Neuronal stem cell (in vitro differentiated cells): ENCODE data around the gene SNX30.
A peak's percentile ranks its signal among the peaks of the same experiment; 100 is the strongest.

Experiments
- DNase-seq: peaks from one replicate; pipeline ENCODE4 v3.0.0-alpha.2; 2013; ENCODE audit warnings: low spot score
- H2AFZ ChIP-seq: one replicate; pipeline ENCODE4 v1.6.1; 2013; ENCODE audit warnings: mild to moderate bottlenecking, low read length, inconsistent platforms
- H2AK5ac ChIP-seq: 2 replicates; pipeline ENCODE4 v1.6.1; 2013; ENCODE audit warnings: low read depth, mild to moderate bottlenecking, inconsistent platforms, low read length, moderate library complexity, mixed read lengths
- H2BK120ac ChIP-seq: 2 replicates; pipeline ENCODE4 v1.6.1; 2013; ENCODE audit warnings: low read depth, mild to moderate bottlenecking, inconsistent platforms, low read length, moderate library complexity, mixed read lengths
- H2BK12ac ChIP-seq: one replicate; pipeline ENCODE4 v1.6.1; 2013; ENCODE audit warnings: low read length, inconsistent platforms
- H2BK15ac ChIP-seq: 2 replicates; pipeline ENCODE4 v1.6.1; 2013; ENCODE audit warnings: mild to moderate bottlenecking, low read length, inconsistent platforms, mixed read lengths
- H2BK5ac ChIP-seq: one replicate; pipeline ENCODE4 v1.6.1; 2013; ENCODE audit warnings: inconsistent platforms, mild to moderate bottlenecking, low read length, moderate library complexity
- H3K14ac ChIP-seq: one replicate; pipeline ENCODE4 v1.6.1; 2013; ENCODE audit warnings: low read length, inconsistent platforms
- H3K18ac ChIP-seq: 2 replicates; pipeline ENCODE4 v1.6.1; 2013; ENCODE audit warnings: low read length, inconsistent platforms
- H3K23ac ChIP-seq: 2 replicates; pipeline ENCODE4 v1.6.1; 2013; ENCODE audit warnings: low read depth, mild to moderate bottlenecking, mixed read lengths, low read length, inconsistent platforms; ENCODE audit not compliant: poor library complexity
- H3K27ac ChIP-seq: replicated peaks from 3 replicates; pipeline ENCODE4 v1.5.1; 2013; ENCODE audit warnings: low read length, inconsistent platforms
- H3K27me3 ChIP-seq, 3 experiments: 2 replicates each; pipeline ENCODE4 v1.6.1; 2013; ENCODE audit warnings: low read length in 3 of 3, mild to moderate bottlenecking in 2 of 3, inconsistent platforms in 1 of 3, low read depth in 1 of 3, mixed read lengths in 1 of 3, moderate library complexity in 1 of 3; ENCODE audit not compliant: control insufficient read depth in 3 of 3, insufficient read depth in 3 of 3
- H3K36me3 ChIP-seq, 2 donors: replicated peaks in 1 of 2; 2 replicates each; pipeline ENCODE4 v1.6.1; 2013; ENCODE audit warnings: low read length in 2 of 2; ENCODE audit not compliant: control insufficient read depth in 2 of 2, insufficient read depth in 2 of 2
- H3K4ac ChIP-seq: 2 replicates; pipeline ENCODE4 v1.6.1; 2013; ENCODE audit warnings: inconsistent platforms, mild to moderate bottlenecking, low read length, moderate library complexity
- H3K4me1 ChIP-seq, 2 donors: 1 replicate in 1 of 2; 2 replicates in 1 of 2; pipeline ENCODE4 v1.6.1; 2013; ENCODE audit warnings: low read length in 2 of 2, low read depth in 1 of 2; ENCODE audit not compliant: control insufficient read depth in 2 of 2, insufficient read depth in 1 of 2
- H3K4me2 ChIP-seq: one replicate; pipeline ENCODE4 v1.6.1; 2013; ENCODE audit warnings: mild to moderate bottlenecking, low read length, inconsistent platforms; ENCODE audit not compliant: insufficient read depth, poor library complexity, severe bottlenecking
- H3K4me3 ChIP-seq, 2 donors: 2 replicates each; pipeline ENCODE4 v1.5.1; 2013; ENCODE audit warnings: low read length in 2 of 2, mild to moderate bottlenecking in 2 of 2, inconsistent platforms in 1 of 2, moderate library complexity in 1 of 2
- H3K79me1 ChIP-seq: one replicate; pipeline ENCODE4 v1.6.1; 2013; ENCODE audit warnings: low read depth, mild to moderate bottlenecking, inconsistent platforms, low read length, moderate library complexity
- H3K9ac ChIP-seq: one replicate; pipeline ENCODE4 v1.6.1; 2013; ENCODE audit warnings: mild to moderate bottlenecking, low read depth, low read length, inconsistent platforms; ENCODE audit not compliant: poor library complexity
- H3K9me3 ChIP-seq, 2 donors: replicated peaks in 1 of 2; 2 replicates each; pipeline versions ENCODE3 to v1.6.1; 2013; ENCODE audit warnings: low read length in 2 of 2, mild to moderate bottlenecking in 2 of 2, inconsistent platforms in 1 of 2, low read depth in 1 of 2, mixed read lengths in 1 of 2, moderate library complexity in 1 of 2; ENCODE audit not compliant: control insufficient read depth in 2 of 2, insufficient read depth in 1 of 2
- H4K8ac ChIP-seq: one replicate; pipeline ENCODE4 v1.6.1; 2013; ENCODE audit warnings: low read depth, mild to moderate bottlenecking, inconsistent platforms, low read length, moderate library complexity
- H4K91ac ChIP-seq: one replicate; pipeline ENCODE4 v1.6.1; 2013; ENCODE audit warnings: low read length, low read depth, mild to moderate bottlenecking, inconsistent platforms; ENCODE audit not compliant: poor library complexity
- WGBS, 2 donors: extraction: QIAGEN DNeasy Blood & Tissue Kit; methylation state at CpG; one replicate each; pipeline ENCODE4 v1.1.7; 2013; ENCODE audit warnings: missing lambda C conversion rate in 2 of 2, mixed read lengths in 1 of 2; ENCODE audit not compliant: insufficient read length in 2 of 2, insufficient replicate concordance in 1 of 2; ENCODE audit errors: extremely low coverage in 2 of 2; 5-methylcytosine and 5-hydroxymethylcytosine counted together

SNX30 gene

GRCh38 chr9:112809351-112809848, 58.8 kb downstream of the SNX30 start:
- Histone ChIP-seq H3K4ac (no peak overlapping the region), H3K23ac (no peak overlapping the region), H3K36me3 (peaks cover 0 to 8% of the 10 kb centered on the region in 2 donors), H2AK5ac (no peak overlapping the region), H3K79me1 (no peaks in the 10 kb centered on the region), H2BK120ac (no peak overlapping the region), H3K4me3 (no peak overlapping the region), H3K4me1 (peaks cover 0 to 7% of the 10 kb centered on the region in 2 donors), H3K27ac (no peak overlapping the region), H3K9ac (no peak overlapping the region), H4K91ac (no peak overlapping the region), H3K18ac (no peak overlapping the region), H2BK12ac (no peak overlapping the region), H3K9me3 (no peaks in the 10 kb centered on the region), H4K8ac (no peak overlapping the region), H3K14ac (no peak overlapping the region), H2BK5ac (no peak overlapping the region), H2AFZ (no peak overlapping the region), H2BK15ac (no peak overlapping the region), H3K27me3 (no peaks in the 10 kb centered on the region), H3K4me2 (no peak overlapping the region)
- WGBS, 2 donors, result no CpG with 5 or more reads among the region's 7 CpGs
- no peak for DNase-seq

GRCh38 chr9:112809906-112810305, 59.3 kb downstream of the SNX30 start:
- Histone ChIP-seq H3K14ac (no peak overlapping the region), H2BK120ac (no peak overlapping the region), H4K8ac (no peak overlapping the region), H2BK5ac (no peak overlapping the region), H3K4me2 (no peak overlapping the region), H3K4ac (no peak overlapping the region), H3K4me1 (peaks cover 0 to 7% of the 10 kb centered on the region in 2 donors), H3K27ac (no peak overlapping the region), H3K9ac (no peak overlapping the region), H3K79me1 (no peaks in the 10 kb centered on the region), H3K9me3 (no peaks in the 10 kb centered on the region), H3K4me3 (no peak overlapping the region), H3K23ac (no peak overlapping the region), H3K18ac (no peak overlapping the region), H3K27me3 (no peaks in the 10 kb centered on the region), H2BK12ac (no peak overlapping the region), H2AFZ (no peak overlapping the region), H2BK15ac (no peak overlapping the region), H2AK5ac (no peak overlapping the region), H3K36me3 (peaks cover 0 to 8% of the 10 kb centered on the region in 2 donors), H4K91ac (no peak overlapping the region)
- DNase-seq, result no peak
- no CpG with 5 or more reads among the region's 6 CpGs for WGBS, 2 donors

GRCh38 chr9:112810696-112811490, 60.3 kb downstream of the SNX30 start:
- WGBS, 2 donors, result no CpG with 5 or more reads among the region's 17 CpGs
- H3K23ac ChIP-seq, result no peak overlapping the region
- no peak overlapping the region for H2AFZ ChIP-seq
- no peak overlapping the region for H2AK5ac ChIP-seq
- H3K27ac ChIP-seq, result no peak overlapping the region
- DNase-seq, result no peak
- H3K27me3 ChIP-seq, result no peaks in the 10 kb centered on the region
- no peak overlapping the region for H3K4ac ChIP-seq
- no peaks in the 10 kb centered on the region for H3K9me3 ChIP-seq
- no peak overlapping the region for H2BK12ac ChIP-seq
- no peak overlapping the region for H2BK15ac ChIP-seq
- H3K79me1 ChIP-seq, result no peaks in the 10 kb centered on the region
- H3K14ac ChIP-seq, result peak overlapping the region; percentile 49
- no peak overlapping the region for H3K9ac ChIP-seq
- no peak overlapping the region for H3K4me2 ChIP-seq
- no peak overlapping the region for H4K91ac ChIP-seq
- no peak overlapping the region for H2BK120ac ChIP-seq
- H3K4me3 ChIP-seq, result no peak overlapping the region
- H4K8ac ChIP-seq, result no peak overlapping the region
- no peak overlapping the region for H2BK5ac ChIP-seq
- H3K36me3 ChIP-seq, result peaks cover 0 to 8% of the 10 kb centered on the region in 2 donors
- no peak overlapping the region for H3K18ac ChIP-seq
- H3K4me1 ChIP-seq, result peaks cover 0 to 7% of the 10 kb centered on the region in 2 donors

GRCh38 chr9:112811518-112811917, 61.0 kb downstream of the SNX30 start:
- no peaks in the 10 kb centered on the region for H3K9me3 ChIP-seq
- H3K27ac ChIP-seq, result no peak overlapping the region
- DNase-seq, result no peak
- no peak overlapping the region for H2BK5ac ChIP-seq
- H3K36me3 ChIP-seq, result peaks cover 0 to 7% of the 10 kb centered on the region in 2 donors
- no peak overlapping the region for H2BK12ac ChIP-seq
- no CpG with 5 or more reads among the region's 6 CpGs for WGBS, 2 donors
- H3K23ac ChIP-seq, result no peak overlapping the region
- no peaks in the 10 kb centered on the region for H3K27me3 ChIP-seq
- no peak overlapping the region for H2BK120ac ChIP-seq
- no peak overlapping the region for H4K91ac ChIP-seq
- H3K4ac ChIP-seq, result no peak overlapping the region
- H3K4me3 ChIP-seq, result no peak overlapping the region
- H3K4me1 ChIP-seq, result peaks cover 0 to 7% of the 10 kb centered on the region in 2 donors
- no peak overlapping the region for H4K8ac ChIP-seq
- no peak overlapping the region for H3K14ac ChIP-seq
- H3K4me2 ChIP-seq, result no peak overlapping the region
- H3K79me1 ChIP-seq, result no peaks in the 10 kb centered on the region
- H2BK15ac ChIP-seq, result no peak overlapping the region
- no peak overlapping the region for H3K18ac ChIP-seq
- H2AFZ ChIP-seq, result no peak overlapping the region
- H3K9ac ChIP-seq, result no peak overlapping the region
- no peak overlapping the region for H2AK5ac ChIP-seq
